ENCODE data around the gene WRNIP1. TPM values are rescaled to one million over a fixed set of nuclear protein-coding genes. Genes with fewer than 3 reads are reported as not detected.

Gene WRNIP1
- total and polyA plus RNA-seq, 2 of the 8 experiments (the other 6 are each of a cell fraction or from before 2014, with no cell fraction given): 38.2 to 39.2 TPM

- H2AK5ac ChIP-seq (ENCODE audit: low read depth, low read length): no peak overlapping the region
- no peak overlapping the region for H2BK15ac ChIP-seq (ENCODE audit: low read length)
- no peaks in the 10 kb centered on the region for H3K23me2 ChIP-seq (ENCODE audit: low read depth, low read length)
- TF ChIP-seq RAD21 (IDR thresholded peaks at IDR 0.05 in 1 of 2, conservative IDR thresholded peaks at IDR 0.05 in 1 of 2; ENCODE audit: low read depth in 2 of 2, low read length in 2 of 2): no peak
- TF ChIP-seq SIX5 (IDR thresholded peaks at IDR 0.05; ENCODE audit: low read depth, low read length): no peak
- no peak for TF ChIP-seq BRCA1 (IDR thresholded peaks at IDR 0.05; ENCODE audit: low read depth, low read length)
- no peak for TF ChIP-seq RXRA (IDR thresholded peaks at IDR 0.05; ENCODE audit: insufficient read depth, low read depth, low read length)
- no peak for TF ChIP-seq MAFK (IDR thresholded peaks at IDR 0.05; ENCODE audit: low read depth, low read length)
- TF ChIP-seq SRF (IDR thresholded peaks at IDR 0.05; ENCODE audit: low read depth, low read length): no peak
- no peak for TF ChIP-seq SIN3A (conservative IDR thresholded peaks at IDR 0.05 in 1 of 2, IDR thresholded peaks at IDR 0.05 in 1 of 2; ENCODE audit: low read depth in 1 of 2, low read length in 2 of 2)
- TF ChIP-seq HDAC2 (IDR thresholded peaks at IDR 0.05; ENCODE audit: borderline replicate concordance in 1 of 2, low read depth in 2 of 2, low read length in 2 of 2): no peak
- H3K27ac ChIP-seq (ENCODE audit: low read depth, low read length): no peak overlapping the region
- peaks cover 0 to 6% (median 3%) of the 10 kb centered on the region in 4 experiments; a peak in 2 of 7 replicates for H3K4me1 ChIP-seq (replicated peaks in 1 of 4; ENCODE audit: control insufficient read depth in 3 of 4, insufficient read depth in 4 of 4, low read length in 3 of 4)
- H2BK5ac ChIP-seq (ENCODE audit: low read depth, low read length): no peak overlapping the region
- H3K4me2 ChIP-seq (ENCODE audit: insufficient read depth in 1 of 2, low read depth in 2 of 2, low read length in 2 of 2): no peak overlapping the region
- no peaks in the 10 kb centered on the region for H3K36me3 ChIP-seq (ENCODE audit: control insufficient read depth in 2 of 4, insufficient read depth in 4 of 4, low read length in 3 of 4)
- no peak overlapping the region for H2BK120ac ChIP-seq (replicated peaks; ENCODE audit: low read depth, low read length)
- H4K5ac ChIP-seq (ENCODE audit: insufficient read length, low read depth, low read length): no peak overlapping the region
- no peak overlapping the region for H2BK12ac ChIP-seq (ENCODE audit: low read depth, low read length)
- no peaks in the 10 kb centered on the region for H3K9me3 ChIP-seq (ENCODE audit: insufficient read depth in 2 of 2, low read depth in 1 of 2, low read length in 1 of 2)
- H3K4ac ChIP-seq (replicated peaks; ENCODE audit: insufficient read length, low read depth, low read length): no peak overlapping the region
- H3K27me3 ChIP-seq (replicated peaks in 1 of 4; ENCODE audit: control insufficient read depth in 3 of 4, extremely low read depth in 1 of 4, insufficient read depth in 3 of 4, low read length in 3 of 4): no peaks in the 10 kb centered on the region
- no peak overlapping the region for H3K18ac ChIP-seq (ENCODE audit: extremely low read depth, low read length)
- no peaks in the 10 kb centered on the region for H4K20me1 ChIP-seq (replicated peaks in 1 of 2; ENCODE audit: control insufficient read depth in 1 of 2, insufficient read depth in 2 of 2, low read length in 2 of 2)
- H3K56ac ChIP-seq (replicated peaks; ENCODE audit: insufficient read length, low read depth, low read length): no peak overlapping the region
- no peak overlapping the region for H4K91ac ChIP-seq (replicated peaks; ENCODE audit: insufficient read length, low read length)
- FAIRE-seq (no peak), DNase-seq (ENCODE audit: low read depth in 1 of 2, low spot score in 2 of 2) (no peak)
- no peak overlapping the region for H2BK20ac ChIP-seq (ENCODE audit: low read length)
- ChIA-PET POLR2A (ENCODE audit: partially characterized antibody) (interaction anchor here (1.0 to 1.4 kb wide), 2 partner anchors 18 to 42 kb away, joined by 3 read pairs; partner anchors contain the start of gene SERPINB1), CTCF (ENCODE audit: partially characterized antibody) (interaction anchor here (0.6 to 1.7 kb wide), 7 partner anchors 8 to 235 kb away, joined by 3 to 7 read pairs (median 3); no protein-coding TSS in a partner anchor)
- H3K79me2 ChIP-seq (ENCODE audit: control insufficient read depth in 1 of 2, insufficient read depth in 2 of 2, low read length in 2 of 2): no peaks in the 10 kb centered on the region
- no peak overlapping the region for H3K23ac ChIP-seq (ENCODE audit: insufficient read length)
- WGBS, 2 experiments (ENCODE audit: extremely low coverage in 1 of 2, insufficient coverage in 1 of 2, insufficient read length in 1 of 2, insufficient replicate concordance in 2 of 2, low coverage in 1 of 2, low lambda C conversion rate in 2 of 2, missing lambda C conversion rate in 1 of 2): 92% methylated on average over 11 of the region's 11 CpGs; no CpG with 5 or more reads in 1 of the 2 experiments
- no peak overlapping the region for H3K4me3 ChIP-seq (ENCODE audit: extremely low read depth in 1 of 4, insufficient read depth in 2 of 4, low read depth in 3 of 4, low read length in 4 of 4)
- no peak overlapping the region for H3K14ac ChIP-seq (ENCODE audit: insufficient read length)
- H2AFZ ChIP-seq (ENCODE audit: low read length): no peak overlapping the region
- no peak overlapping the region for H3K9ac ChIP-seq (replicated peaks in 1 of 4; ENCODE audit: extremely low read depth in 1 of 4, low read depth in 3 of 4, low read length in 3 of 4)
- H4K8ac ChIP-seq (ENCODE audit: extremely low read depth, insufficient read depth, low read length): no peak overlapping the region
- 0 out of 2 replicates have a peak, but pooled peaks cover 2% of the 10 kb centered on the region for H3K79me1 ChIP-seq (ENCODE audit: low read depth, low read length)
Measured at GRCh38 chr6:2799936-2800527, 34.8 kb downstream of the WRNIP1 start.

Data from H1 (cell line).